AG08396 (cell line): ENCODE results near the gene GP9.
"Not testable (repeated sequence)": the region's sequence is repeated elsewhere in the genome, so short reads cannot be mapped to it uniquely, and the experiment has no call there.

Source experiments
- DNase-seq: peaks from one replicate; pipeline ENCODE4 v3.0.0; 2012; ENCODE audit warnings: low spot score, mixed read lengths

GP9 gene

DNA sequence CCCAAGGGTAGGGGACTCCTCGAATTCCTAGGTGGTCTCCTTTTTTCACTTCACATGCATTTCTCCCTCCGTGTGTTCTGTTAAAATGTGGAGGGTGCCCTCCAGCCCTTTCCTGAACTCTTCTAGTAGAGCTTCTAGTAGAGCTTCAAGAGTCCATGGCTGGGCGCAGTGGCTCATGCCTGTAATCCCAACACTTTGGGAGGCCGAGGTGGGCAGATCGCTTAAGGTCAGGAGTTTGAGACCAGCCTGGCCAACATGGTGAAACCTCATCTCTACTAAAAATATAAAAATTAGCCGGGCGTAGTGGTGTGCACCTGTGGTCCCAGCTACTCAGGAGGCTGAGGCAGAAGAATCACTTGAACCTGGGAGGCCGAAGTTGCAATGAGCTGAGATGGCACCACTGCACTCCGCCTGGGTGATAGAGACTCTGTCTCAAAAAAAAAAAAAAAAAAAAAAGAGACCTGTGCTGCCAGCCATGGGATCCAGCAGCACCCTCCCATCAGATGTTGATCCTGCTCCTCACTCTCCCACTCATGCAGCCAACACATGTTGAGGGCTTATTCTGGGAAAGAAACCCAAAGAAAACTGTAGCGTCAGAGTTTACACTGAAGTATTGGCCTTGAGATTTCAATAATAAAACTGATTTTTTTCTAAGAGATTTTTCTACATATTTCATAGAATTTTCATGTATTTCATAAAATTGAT is 50.6 kb downstream of the GP9 start:
- not testable (repeated sequence) for DNase-seq
